GM19193 (cell line): ENCODE results near the gene UQCR11.

Experiments used
- POLR2A ChIP-seq: IDR thresholded peaks from 4 replicates; pipeline ENCODE4 v1.6.1; 2011; ENCODE audit not compliant: insufficient read depth, insufficient read length; ENCODE audit errors: extremely low read depth

The UQCR11 gene

DNA sequence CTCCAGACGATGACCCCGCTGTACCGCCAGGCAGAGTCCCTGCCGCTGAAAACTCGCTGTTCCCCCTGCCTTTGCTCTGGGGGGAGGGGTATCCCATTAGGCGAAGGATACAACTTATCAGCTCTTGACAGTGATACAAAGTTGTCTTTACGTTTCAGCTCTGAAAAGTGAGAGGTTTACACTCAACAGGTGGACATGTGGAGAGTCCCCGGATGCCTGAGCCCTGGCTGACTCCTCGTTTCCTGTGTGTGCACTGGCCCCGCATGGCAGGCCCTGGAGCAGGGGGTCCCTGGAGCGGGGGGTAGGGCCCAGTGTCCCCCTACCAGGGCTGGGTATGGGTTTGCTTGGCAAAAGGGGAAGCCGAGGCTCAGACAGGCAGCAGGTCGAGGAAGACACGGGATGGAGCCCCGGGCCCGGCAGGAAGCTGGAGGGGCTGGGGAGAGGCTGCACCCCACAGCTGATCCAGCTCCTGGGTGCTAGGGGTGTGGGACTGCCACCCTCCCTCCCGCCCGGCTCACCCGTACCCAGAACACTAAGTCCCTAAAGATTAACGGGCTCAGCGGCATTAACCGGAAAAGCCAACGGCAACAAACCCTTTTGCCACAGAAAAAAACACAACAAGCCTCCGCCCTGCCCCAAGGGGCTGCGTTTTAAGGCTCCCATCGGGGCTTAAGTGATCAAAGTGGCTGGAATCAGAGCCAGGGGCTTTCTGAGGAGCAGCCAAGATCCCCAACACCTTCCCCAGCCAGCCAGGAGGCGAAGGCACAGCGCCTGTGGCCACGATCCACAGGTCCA lies 41.6 kb upstream of the UQCR11 start:
- TF ChIP-seq POLR2A: no peak

- no peak for TF ChIP-seq POLR2A
Measured at GRCh38 chr19:1646149-1646548, 40.9 kb upstream of the UQCR11 start.

DNA sequence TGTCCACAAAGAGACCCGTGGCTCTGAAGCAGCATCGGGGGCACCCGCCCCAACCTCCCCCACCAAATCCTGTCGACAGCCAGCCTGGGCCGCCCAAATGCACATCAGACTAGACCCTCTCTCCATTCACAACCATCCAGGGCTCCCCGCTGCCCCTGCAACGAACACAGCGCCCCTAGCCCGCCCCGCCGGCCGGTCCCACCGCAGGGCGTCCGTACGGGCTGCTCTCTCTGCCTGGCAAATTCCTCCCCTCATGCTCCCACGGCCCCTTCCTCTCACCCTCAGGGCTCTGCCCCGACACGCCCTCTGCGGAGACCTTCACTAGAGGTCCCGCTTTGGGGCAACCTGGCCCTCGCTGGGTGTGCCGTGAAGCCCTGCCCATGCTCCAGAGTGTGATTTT lies 40.0 kb upstream of the UQCR11 start:
- no peak for TF ChIP-seq POLR2A

- TF ChIP-seq POLR2A: no peak
Measured at GRCh38 chr19:1644070-1644469, 38.8 kb upstream of the UQCR11 start.

DNA sequence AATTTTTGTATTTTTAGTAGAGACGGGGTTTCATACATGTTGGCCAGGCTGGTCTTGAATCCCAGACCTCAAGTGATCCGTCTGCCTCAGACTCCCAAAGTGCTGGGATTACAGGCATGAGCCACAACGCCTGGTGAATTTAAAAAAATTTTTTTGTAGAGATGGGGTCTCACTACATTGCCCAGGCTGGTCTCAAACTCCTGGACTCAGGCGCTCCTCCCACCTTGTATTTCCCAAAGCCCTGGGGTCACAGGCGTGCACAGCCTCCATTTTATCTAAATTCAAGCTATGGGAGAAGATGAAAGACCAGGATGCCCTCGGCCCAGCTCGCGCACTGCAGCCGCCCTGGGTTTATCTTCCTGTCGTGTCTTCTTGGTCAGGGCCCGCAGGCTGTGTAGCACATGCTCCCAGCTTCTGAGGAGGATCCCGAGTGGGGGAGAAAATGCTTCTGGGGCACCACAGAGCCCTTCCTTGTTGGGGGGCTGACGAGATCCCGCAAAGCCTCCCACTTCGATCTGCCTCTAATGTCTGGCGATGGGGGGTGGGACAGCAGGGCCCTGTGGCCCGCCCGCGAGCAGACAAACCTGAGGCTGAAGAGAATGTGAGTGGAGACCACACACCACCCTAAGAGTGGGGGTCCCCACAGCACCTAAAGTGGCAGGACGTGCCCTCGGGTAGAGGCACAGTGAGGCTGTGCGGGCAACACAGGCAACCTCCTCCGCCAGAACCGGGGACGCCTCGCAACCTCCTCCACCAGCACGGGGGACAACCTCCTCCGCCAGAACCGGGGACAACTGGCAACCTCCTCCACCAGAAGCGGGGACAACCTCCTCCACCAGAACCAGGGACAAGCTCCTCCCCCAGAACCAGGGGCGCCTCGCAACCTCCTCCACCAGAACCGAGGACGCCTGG lies 31.3 kb upstream of the UQCR11 start:
- no peak for TF ChIP-seq POLR2A

- TF ChIP-seq POLR2A: no peak
Measured at GRCh38 chr19:1634938-1635243, 29.6 kb upstream of the UQCR11 start.

GRCh38 chr19:1634242-1634937 lies 29.1 kb upstream of the UQCR11 start:
- no peak for TF ChIP-seq POLR2A

GRCh38 chr19:1633269-1633826 lies 28.1 kb upstream of the UQCR11 start:
- no peak for TF ChIP-seq POLR2A

DNA sequence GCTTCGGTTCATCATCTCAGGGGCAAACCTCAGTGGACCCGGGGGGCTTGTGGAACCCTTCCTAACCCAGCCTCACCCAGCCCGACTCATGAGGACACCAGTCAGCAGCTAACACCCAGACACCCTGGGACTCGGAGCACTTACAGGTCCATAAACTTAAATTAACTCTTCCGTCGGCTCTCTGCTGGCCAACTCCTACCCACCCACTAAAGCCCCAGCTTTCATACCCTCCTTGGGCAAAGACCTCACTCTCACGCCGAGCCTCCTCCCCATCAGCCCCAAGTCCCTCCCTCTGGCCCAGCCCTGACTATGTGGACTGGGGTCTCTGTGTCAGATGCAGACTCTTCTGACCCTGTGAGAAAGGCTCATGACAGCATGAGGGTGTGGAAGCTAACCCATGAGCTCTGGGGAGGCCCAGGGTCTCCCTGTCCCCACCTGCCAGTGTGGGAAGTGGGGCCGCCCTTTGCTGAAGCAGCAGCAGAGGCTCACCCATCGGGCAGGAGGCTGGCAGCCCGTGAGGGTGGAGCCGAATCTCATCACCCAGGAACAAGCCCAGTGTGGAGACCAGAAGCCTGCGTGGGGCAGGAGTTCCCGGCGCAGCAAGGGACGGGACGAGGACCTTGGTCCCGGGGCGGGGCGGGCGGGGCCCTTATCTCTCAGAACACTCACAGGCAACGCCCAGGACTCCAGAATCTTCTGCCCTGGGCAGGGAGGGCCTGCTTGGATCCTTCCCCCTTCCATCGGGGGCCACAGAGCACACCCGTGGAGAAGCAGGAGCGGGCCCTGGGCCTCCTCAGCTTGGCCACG lies 27.4 kb upstream of the UQCR11 start:
- no peak for TF ChIP-seq POLR2A

DNA sequence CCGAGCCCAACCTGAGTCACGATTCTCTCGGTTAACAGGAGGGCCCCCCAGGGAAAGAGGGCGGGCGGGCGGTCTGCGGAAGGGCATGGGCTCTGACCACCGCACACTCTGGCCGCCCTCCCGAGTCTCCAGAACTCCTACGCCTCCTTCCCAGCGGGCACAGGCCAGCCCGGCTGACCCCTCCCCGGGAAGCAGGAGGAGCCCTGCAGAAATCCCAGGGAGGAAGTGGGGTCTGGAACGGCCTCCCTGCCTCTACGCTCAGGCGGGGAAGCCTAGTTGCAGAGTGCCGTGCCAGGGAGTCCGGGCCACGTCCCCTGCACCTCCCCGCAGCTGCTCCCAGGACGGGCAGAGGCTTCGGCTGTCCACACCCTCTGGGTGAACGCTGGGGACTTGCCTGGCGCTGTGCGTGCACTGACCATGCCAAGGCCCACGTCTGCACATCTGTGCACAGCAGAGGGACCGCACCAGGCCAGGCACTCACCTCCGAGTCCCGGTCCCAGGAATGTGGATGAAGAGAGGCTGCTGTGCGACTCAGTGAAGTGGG lies 26.4 kb upstream of the UQCR11 start:
- no peak for TF ChIP-seq POLR2A

DNA sequence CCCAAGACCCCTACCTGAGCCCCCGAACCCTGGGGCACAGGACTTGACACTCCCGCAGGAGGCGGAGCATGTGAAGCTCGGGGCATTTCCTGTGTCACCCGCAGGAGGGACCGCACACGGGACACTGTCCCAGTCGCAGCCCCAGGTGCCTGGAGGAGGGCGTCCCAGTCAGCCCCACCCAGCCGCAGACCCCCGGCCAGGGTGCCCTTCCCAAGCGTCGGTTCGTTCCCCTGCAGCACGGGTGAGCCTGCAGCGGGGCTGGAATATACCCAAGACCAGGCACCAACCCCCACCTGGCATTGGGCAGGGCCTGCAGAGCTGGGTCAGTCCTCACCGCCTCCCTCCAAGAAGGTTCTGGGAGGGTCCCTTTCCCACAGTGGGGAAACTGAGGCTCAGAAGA lies 25.5 kb upstream of the UQCR11 start:
- TF ChIP-seq POLR2A: no peak

- no peak for TF ChIP-seq POLR2A
Measured at GRCh38 chr19:1630012-1630411, 24.8 kb upstream of the UQCR11 start.

- no peak for TF ChIP-seq POLR2A
Measured at GRCh38 chr19:1629256-1629808, 24.1 kb upstream of the UQCR11 start.

DNA sequence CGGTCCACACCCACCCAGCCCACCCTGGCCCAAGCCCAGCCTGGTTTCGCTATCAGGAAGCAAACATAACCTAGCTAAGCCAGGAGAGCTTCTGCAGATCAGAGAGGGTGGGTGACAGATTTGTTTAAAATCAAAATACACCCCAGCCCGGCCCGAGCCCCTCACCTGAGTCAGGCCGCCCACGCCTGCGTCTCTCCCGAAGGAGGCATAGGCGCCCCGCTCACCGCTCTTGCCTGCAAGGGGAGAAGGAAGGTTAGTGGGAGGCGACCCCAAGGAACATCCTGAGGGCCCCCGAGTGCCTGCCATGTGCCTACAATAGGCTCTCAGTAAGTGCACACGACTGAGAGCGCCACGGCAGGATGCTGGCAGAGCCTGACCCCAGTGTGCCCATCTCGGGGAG lies 21.9 kb upstream of the UQCR11 start:
- no peak for TF ChIP-seq POLR2A
